ENCODE data around the gene RHOBTB1. TPM values are rescaled to one million over a fixed set of nuclear protein-coding genes. Genes with fewer than 3 reads are reported as not detected.

The RHOBTB1 gene
- total RNA-seq, 1 donor from 2014 or later, result 21.5 TPM

- Mint-ChIP-seq H3K27me3 (ENCODE audit: insufficient read depth, low read depth) (peaks cover 12% of the 10 kb centered on the region), H3K4me3 (no peak overlapping the region), H3K9me3 (no peaks in the 10 kb centered on the region), H3K36me3 (no peaks in the 10 kb centered on the region), H3K27ac (no peak overlapping the region), H3K4me1 (peaks cover 3% of the 10 kb centered on the region)
- Histone ChIP-seq H3K9ac (no peak overlapping the region), H3K4me1 (no peaks in the 10 kb centered on the region), H3K4me2 (no peak overlapping the region), H3K27me3 (peaks cover 10% of the 10 kb centered on the region), H3K9me3 (ENCODE audit: low read depth) (no peaks in the 10 kb centered on the region), H2AFZ (replicated peaks) (no peak overlapping the region), H4K20me1 (ENCODE audit: low read depth) (no peaks in the 10 kb centered on the region), H3K36me3 (no peaks in the 10 kb centered on the region), H3K4me3 (no peak overlapping the region), H3F3A (ENCODE audit: low read depth) (peaks cover 7% of the 10 kb centered on the region), H3K27ac (no peak overlapping the region), H3K79me2 (ENCODE audit: low read depth) (no peaks in the 10 kb centered on the region)
- TF ChIP-seq EZH2 (IDR thresholded peaks at IDR 0.05) (no peak), EZH2phosphoT487 (IDR thresholded peaks at IDR 0.05) (no peak), CTCF (IDR thresholded peaks at IDR 0.05) (no peak)
- no peak for DNase-seq (ENCODE audit: low spot score)
Observed at GRCh38 chr10:60948851-60949250, 4.9 kb upstream of the RHOBTB1 start.

GRCh38 chr10:60944910-60945297 is 919 bp upstream of the RHOBTB1 start:
- no peak overlapping the region for H3K27ac ChIP-seq
- no peaks in the 10 kb centered on the region for H3K79me2 ChIP-seq (ENCODE audit: low read depth)
- H3K36me3 ChIP-seq, result no peaks in the 10 kb centered on the region
- no peaks in the 10 kb centered on the region for H3K9me3 ChIP-seq (ENCODE audit: low read depth)
- H3K4me3 Mint-ChIP-seq, result peak overlapping the region; percentile 90
- no peaks in the 10 kb centered on the region for H4K20me1 ChIP-seq (ENCODE audit: low read depth)
- no peaks in the 10 kb centered on the region for H3K9me3 Mint-ChIP-seq
- H3K27ac Mint-ChIP-seq, result peak overlapping the region; percentile 99
- peak overlapping the region; percentile 79 for H3K4me3 ChIP-seq
- peaks cover 2% of the 10 kb centered on the region for H3K36me3 Mint-ChIP-seq
- H2AFZ ChIP-seq (replicated peaks), result peak overlapping the region; percentile 79
- peaks cover 22% of the 10 kb centered on the region for H3K4me1 Mint-ChIP-seq
- DNase-seq (ENCODE audit: low spot score), result no peak
- H3K27me3 ChIP-seq, result peaks cover 10% of the 10 kb centered on the region
- H3F3A ChIP-seq (ENCODE audit: low read depth), result peaks cover 7% of the 10 kb centered on the region
- H3K27me3 Mint-ChIP-seq (ENCODE audit: insufficient read depth, low read depth), result peaks cover 12% of the 10 kb centered on the region
- no peaks in the 10 kb centered on the region for H3K4me1 ChIP-seq
- H3K9ac ChIP-seq, result no peak overlapping the region
- peak overlapping the region; percentile 87 for H3K4me2 ChIP-seq
- TF ChIP-seq EZH2 (IDR thresholded peaks at IDR 0.05) (no peak), CTCF (IDR thresholded peaks at IDR 0.05) (no peak), EZH2phosphoT487 (IDR thresholded peaks at IDR 0.05) (no peak)

- Mint-ChIP-seq H3K36me3 (peaks cover 2% of the 10 kb centered on the region), H3K27me3 (ENCODE audit: insufficient read depth, low read depth) (peaks cover 12% of the 10 kb centered on the region), H3K27ac (peak overlapping the region; percentile 99), H3K4me1 (peaks cover 22% of the 10 kb centered on the region), H3K9me3 (no peaks in the 10 kb centered on the region), H3K4me3 (peak overlapping the region; percentile 90)
- Histone ChIP-seq H3K9me3 (ENCODE audit: low read depth) (no peaks in the 10 kb centered on the region), H3K27ac (no peak overlapping the region), H3K79me2 (ENCODE audit: low read depth) (no peaks in the 10 kb centered on the region), H3K9ac (peak overlapping the region; percentile 17), H2AFZ (replicated peaks) (peak overlapping the region; percentile 79), H4K20me1 (ENCODE audit: low read depth) (no peaks in the 10 kb centered on the region), H3K4me1 (no peaks in the 10 kb centered on the region), H3K4me2 (peak overlapping the region; percentile 87), H3K27me3 (peaks cover 10% of the 10 kb centered on the region), H3F3A (ENCODE audit: low read depth) (peaks cover 7% of the 10 kb centered on the region), H3K36me3 (no peaks in the 10 kb centered on the region), H3K4me3 (peak overlapping the region; percentile 79)
- DNase-seq (ENCODE audit: low spot score), result peak; percentile 75
- TF ChIP-seq CTCF (IDR thresholded peaks at IDR 0.05) (peak; percentile 13), EZH2phosphoT487 (IDR thresholded peaks at IDR 0.05) (no peak), EZH2 (IDR thresholded peaks at IDR 0.05) (peak; percentile 7)
Observed at GRCh38 chr10:60943316-60944057, 498 bp downstream of the RHOBTB1 start.
